GM20431 (cell line): ENCODE results near the gene THBS1.

ENCODE experiments used
- in situ Hi-C: fragments of 300-500 bp; cut with MseI, MboI; formaldehyde crosslinking; loops from one replicate; pipeline ENCODE4 v1.15.0; 2020; ENCODE audit warnings: low sequenced_read_pairs; ENCODE audit not compliant: unreplicated experiment

THBS1 gene

DNA sequence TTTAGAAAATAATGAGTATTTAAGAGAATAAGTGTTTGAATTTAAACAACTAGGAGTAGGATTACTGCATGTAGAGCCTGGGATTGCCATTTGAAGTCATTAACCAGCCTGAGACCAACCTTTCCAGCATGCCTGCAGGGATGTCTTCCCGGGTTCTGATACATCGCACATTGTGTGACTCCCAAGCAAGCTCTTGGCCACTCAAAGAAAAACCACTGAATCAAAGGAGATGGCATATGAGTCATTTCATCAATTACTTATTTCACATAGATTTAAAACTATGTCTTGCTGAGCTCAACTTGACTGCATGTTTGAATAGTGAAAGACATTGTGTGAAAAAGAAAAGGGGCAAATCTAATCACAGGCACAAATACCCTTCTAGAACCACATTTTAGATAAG, 15.0 kb upstream of the THBS1 start:
- in situ Hi-C loops, result no loop called here

DNA sequence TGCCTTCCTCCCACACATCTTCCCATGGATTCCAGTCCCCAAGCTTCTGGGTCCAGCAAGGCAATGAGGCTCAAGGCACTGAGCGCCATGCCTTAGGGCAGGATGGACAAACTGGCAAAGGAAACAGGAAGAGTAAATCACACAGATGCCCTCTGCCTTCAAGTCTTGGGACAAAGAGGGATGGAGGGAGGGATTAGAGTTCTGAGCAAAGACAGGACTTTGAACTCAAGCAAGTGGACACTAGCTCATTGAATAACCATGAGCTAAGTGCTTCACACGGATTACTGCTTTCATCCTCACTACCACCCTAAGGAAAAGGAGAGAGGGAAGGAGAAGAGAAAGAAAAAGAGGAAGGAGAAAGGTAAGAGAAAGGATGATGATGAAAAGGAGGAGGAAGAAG, 7.6 kb upstream of the THBS1 start:
- in situ Hi-C loops, result no loop called here

DNA sequence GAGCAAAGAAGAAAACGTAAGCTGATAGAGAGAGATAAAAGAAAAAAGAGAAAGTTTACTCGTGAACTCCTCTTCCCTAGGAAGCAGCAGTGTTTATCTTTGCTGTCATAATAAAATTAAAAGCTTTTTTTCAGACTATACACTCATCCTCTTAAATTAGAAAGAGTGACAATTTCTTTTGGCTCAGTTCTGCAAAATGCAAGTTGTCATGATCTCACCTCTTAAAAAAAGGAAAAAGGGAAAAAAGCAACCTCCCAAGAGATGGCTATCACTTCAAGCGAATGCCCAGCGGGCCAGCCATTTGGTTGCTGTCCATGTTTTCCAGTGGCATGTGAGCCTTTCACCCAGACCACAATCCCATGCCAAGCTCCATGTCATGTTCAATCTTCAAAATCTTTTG, 7.0 kb upstream of the THBS1 start:
- in situ Hi-C loops, result no loop called here

DNA sequence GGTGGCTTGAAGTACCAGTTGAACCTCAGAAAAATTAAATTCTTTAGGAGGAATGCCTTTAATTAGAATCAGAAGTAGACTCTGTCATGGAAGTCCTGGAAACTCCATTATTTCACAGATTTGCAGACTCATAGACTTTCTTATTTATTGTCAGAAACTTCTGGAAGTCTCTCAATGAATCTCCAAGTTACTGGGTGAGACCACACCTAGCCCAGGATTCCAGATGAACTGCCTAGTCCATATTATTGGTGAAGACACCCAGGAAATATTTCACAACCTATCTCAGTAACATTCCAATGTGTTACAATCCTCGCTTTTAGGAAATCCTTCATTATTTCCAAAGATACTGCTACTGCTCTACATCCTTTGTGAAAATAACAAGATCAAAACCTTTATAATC, 6.5 kb upstream of the THBS1 start:
- in situ Hi-C loops, result no loop called here

DNA sequence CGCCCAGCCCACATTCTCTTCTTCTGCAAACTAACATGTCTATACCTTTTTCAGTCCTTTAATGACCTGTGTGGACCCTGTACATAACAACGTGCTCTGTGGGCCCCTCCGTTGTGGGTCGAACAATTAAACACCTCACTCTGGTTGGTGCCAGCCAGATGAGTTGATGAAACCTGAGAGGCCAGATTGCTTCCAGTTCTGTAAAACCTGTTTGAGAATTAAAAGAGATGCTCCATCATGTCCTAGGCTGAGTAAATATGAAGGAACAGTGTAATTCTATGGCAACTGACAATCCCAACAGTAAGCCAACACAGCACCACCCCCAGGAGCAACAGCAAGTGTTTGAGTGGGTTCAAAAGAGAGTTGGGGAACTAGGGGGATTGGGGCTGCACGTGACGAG, 5.7 kb upstream of the THBS1 start:
- in situ Hi-C loops, result loop anchor here (25.0 kb wide), 3 partner anchors 263 to 863 kb away; no protein-coding TSS in a partner anchor

DNA sequence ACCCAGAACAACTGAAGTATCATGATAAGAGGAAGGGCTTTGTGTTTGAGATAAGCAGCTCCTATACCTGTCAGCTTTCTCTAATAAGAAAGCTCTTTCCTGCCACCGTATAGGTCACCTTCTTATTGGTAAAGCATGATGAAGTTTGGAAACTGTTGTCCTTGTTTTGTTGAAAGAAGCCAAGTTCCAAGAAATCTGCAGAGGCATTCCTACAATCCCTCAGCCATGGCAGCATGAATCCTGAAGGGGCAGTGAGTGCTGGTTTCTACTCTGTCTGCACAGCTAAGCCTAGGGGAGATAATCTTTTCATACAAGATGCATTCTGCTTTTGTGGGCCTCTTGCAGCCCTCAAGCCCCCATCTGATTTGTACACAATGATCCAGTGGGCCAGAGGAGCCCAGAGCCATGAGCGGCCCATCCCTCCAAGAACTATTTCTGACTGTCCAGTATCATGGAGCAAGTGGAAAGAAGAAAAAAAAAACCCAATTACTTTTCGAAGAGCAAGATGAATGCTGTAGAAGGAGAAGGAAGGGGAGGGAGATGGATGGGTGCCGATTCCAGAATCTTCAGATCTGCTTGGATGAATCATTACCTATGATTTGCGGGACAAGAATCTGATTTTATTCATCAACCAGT, 1.9 kb upstream of the THBS1 start:
- in situ Hi-C loops, result loop anchor here (25.0 kb wide), 3 partner anchors 267 to 867 kb away; no protein-coding TSS in a partner anchor

DNA sequence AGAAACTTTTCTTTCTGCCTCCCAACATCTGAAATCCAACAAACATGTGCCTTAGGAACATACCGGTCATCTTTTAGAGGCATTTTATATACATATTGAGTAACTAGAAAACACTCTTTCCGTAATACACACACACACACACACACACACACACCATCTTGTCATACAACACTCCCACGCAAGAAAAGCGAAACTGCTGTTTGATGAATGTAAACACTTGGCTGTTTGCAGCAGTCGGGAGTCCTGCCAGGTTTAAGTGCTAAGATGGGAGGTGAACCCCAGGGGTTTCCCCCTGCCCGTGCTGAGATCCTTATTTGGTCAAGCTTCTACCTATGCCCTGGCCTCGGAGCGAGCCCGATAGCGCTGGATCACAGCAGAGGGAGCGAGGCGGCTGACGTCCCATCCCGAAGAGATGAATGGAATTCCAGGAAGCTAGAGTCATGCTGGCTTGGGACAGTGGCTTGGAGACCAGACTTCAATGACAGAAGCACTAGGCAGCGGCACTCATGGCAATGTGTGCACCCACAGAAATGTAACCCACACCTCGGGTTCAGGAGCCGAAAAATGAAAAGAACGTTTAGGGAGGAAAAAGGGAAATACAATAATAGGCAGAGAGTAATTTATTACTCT, 1.3 kb upstream of the THBS1 start:
- in situ Hi-C loops, result loop anchor here (25.0 kb wide), 3 partner anchors 267 to 867 kb away; no protein-coding TSS in a partner anchor

DNA sequence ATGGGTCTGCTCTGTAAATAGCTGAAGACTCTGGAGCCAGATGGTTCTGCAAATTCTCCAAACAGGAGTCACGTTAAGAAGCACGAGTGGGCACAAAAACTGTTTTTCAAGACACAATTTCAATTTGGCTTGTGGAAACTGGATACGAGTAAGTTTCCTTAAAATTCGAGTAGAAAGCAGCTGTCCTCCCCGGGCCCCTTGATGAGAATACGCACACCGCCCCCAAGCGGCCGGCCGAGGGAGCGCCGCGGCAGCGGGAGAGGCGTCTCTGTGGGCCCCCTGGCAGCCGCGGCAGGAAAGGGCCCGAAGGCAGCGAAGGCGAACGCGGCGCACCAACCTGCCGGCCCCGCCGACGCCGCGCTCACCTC, 778 bp upstream of the THBS1 start:
- in situ Hi-C loops, result loop anchor here (25.0 kb wide), 3 partner anchors 268 to 868 kb away; no protein-coding TSS in a partner anchor

DNA sequence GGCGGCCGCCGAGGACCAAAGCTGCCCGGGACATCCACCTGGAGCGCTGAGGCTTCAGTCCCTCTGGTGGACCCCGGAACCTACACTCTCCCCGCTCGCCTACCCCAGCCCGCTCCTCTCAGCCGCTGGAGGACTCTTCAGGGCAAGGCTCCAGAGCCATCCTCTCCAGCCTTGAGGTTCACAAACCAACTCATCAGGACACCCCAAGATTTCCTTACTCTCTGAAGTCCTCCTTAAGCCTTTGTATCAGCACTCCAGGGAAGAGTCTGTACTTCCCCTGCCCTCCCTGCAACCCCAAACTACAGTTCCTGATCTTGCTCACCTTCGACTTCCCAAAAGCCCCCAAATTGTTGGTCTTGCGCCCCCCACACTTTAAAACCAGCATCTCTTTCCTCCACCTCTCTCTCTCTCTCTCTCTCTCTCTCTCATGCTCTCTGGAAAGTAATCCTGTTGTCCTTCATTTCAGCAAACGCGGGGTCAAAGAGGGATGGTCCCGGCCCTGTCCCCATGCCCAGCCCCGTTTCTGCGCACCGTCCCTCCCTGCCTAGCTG, 438 bp downstream of the THBS1 start:
- in situ Hi-C loops, result loop anchor here (25.0 kb wide), 3 partner anchors 269 to 869 kb away; no protein-coding TSS in a partner anchor

DNA sequence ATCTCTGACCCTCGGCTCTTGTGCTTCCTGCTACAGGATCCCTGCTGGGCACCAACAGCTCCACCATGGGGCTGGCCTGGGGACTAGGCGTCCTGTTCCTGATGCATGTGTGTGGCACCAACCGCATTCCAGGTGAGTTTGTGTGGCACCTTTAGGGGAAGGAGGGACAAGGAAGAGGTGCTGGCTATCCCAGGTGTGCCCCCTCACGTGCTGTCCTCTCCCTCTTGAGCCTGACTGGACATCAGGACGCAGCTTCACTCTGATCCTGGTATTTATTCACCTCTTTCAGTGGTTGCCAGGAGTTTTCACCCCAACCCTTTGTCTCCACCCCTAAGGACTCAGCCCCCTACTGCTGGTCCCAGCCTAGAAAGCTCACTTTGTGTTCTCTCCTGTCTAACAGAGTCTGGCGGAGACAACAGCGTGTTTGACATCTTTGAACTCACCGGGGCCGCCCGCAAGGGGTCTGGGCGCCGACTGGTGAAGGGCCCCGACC, 960 bp downstream of the THBS1 start:
- in situ Hi-C loops, result loop anchor here (25.0 kb wide), 3 partner anchors 270 to 870 kb away; no protein-coding TSS in a partner anchor

DNA sequence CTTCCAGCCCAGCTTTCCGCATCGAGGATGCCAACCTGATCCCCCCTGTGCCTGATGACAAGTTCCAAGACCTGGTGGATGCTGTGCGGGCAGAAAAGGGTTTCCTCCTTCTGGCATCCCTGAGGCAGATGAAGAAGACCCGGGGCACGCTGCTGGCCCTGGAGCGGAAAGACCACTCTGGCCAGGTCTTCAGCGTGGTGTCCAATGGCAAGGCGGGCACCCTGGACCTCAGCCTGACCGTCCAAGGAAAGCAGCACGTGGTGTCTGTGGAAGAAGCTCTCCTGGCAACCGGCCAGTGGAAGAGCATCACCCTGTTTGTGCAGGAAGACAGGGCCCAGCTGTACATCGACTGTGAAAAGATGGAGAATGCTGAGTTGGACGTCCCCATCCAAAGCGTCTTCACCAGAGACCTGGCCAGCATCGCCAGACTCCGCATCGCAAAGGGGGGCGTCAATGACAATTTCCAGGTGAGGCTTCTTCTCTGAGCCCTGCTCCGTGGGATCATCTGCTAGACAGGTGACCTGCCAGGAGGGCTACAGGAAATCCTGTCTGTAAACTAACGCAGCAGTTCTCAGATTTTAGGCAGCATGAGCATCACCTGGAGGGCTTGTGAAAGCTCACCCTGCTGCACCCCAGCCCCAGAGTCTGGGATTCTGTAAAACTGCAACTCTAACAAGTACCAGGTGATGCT, 1.6 kb downstream of the THBS1 start:
- in situ Hi-C loops, result loop anchor here (25.0 kb wide), 3 partner anchors 270 to 870 kb away; no protein-coding TSS in a partner anchor

DNA sequence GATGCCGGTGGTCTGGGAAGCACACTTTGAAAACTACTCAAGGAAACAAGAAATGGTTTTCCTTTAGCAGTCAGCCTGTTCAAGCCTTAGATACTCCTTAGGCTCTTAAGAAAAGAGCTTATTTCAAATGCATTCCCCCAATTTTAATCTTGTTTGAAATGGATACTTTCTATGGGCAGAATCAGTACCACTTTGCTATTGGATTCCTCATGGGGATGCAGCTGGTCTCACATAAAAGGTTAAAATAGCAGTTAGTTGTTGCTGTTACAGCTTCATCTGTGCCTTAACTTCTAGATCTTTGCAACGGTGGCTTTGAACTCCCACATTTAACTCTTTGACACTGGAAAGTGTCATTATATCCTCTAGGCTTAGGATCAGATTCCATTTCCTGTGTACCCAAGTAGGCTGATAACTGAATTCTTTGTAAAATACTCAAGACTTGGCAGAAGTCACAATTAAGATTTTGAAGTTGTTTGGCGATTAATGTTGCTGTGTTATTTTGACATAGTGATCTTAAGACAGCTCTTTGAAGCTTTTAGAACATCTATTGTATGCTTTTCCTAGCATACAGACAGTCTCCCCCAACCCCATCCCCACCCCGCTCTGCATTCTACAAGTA, 2.2 kb downstream of the THBS1 start:
- in situ Hi-C loops, result loop anchor here (25.0 kb wide), 3 partner anchors 271 to 871 kb away; no protein-coding TSS in a partner anchor

DNA sequence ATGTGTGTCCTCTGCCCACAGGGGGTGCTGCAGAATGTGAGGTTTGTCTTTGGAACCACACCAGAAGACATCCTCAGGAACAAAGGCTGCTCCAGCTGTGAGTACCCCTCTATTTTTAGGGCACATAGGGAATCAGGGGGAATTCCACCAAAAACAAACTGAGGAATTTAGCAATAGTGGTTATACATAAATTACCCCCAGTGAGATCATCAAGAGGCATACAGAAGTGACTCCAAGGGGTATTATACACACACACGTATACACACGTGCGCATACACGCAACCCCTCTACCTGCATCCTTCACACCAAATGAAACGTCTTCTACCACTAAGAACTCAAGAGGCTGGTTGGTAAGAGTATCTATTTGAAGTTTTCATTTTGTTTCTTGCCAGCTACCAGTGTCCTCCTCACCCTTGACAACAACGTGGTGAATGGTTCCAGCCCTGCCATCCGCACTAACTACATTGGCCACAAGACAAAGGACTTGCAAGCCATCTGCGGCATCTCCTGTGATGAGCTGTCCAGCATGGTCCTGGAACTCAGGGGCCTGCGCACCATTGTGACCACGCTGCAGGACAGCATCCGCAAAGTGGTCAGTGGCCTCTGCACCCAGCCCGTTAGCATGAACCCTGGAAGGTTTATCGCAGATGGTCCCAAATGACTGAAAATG, 2.9 kb downstream of the THBS1 start:
- in situ Hi-C loops, result loop anchor here (25.0 kb wide), 3 partner anchors 271 to 871 kb away; no protein-coding TSS in a partner anchor

DNA sequence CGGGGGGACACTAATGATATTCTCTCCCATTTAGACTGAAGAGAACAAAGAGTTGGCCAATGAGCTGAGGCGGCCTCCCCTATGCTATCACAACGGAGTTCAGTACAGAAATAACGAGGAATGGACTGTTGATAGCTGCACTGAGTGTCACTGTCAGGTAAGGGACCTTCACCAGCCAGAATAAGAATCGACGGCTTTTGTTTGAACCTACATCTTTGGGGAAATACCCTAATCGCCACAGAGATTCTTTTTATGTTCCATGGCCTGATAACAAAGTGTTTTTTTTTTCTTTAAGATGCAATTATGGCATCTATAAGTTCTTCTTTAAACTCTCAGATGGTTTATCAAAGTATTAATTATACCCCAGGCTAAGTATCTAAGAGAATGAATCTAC, 3.4 kb downstream of the THBS1 start:
- in situ Hi-C loops, result loop anchor here (25.0 kb wide), 3 partner anchors 272 to 872 kb away; no protein-coding TSS in a partner anchor

DNA sequence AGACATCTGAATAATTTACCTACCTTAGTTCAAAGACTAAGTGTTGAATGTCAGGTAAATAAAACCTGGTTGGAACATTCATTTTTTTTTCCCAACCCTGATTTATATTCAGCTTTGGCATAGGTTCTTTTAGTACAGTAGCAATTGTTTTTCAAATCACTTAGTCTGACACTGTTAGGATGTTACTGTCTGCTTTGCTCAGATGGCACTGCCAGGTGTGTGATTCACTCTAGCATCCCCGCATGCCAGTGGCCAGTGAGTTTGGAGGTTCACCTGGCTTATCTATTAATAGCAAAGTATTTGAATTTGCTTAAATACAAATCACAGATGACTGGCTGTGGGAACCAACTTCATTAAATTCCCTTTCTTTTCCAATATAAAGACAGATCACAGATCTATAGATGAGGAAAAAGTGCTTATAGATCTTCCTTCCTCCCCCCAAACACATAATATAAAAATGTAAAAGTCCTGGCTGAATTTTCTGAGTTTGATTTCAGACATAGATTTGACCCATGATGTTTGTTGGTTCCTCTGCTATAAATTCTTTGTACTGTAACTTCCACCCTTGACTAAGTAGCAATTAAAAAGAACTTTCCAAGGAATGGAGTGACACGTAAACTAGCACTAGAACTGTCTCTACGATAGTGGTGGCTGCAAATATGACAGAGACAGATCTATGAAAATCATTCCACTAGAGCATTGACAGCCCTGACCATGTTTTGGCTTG, 3.9 kb downstream of the THBS1 start:
- in situ Hi-C loops, result loop anchor here (25.0 kb wide), 3 partner anchors 273 to 873 kb away; no protein-coding TSS in a partner anchor

DNA sequence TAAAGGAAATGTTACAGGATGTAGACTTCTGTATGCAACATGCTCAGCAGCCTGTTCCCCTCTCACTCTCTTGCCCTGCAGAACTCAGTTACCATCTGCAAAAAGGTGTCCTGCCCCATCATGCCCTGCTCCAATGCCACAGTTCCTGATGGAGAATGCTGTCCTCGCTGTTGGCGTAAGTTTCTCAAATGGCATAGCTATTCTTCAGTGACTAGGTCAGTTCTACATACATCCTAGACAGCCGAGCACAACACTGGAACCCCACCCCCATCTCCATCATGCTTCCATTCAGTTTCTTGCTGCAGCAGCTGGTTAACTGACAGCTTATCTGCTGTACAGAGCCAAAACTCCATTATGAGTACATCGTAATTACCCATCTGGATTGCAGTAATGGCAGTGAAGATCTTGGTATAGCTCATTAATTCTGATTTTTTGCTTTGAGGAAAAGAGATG, 4.5 kb downstream of the THBS1 start:
- in situ Hi-C loops, result loop anchor here (25.0 kb wide), 3 partner anchors 273 to 873 kb away; no protein-coding TSS in a partner anchor

DNA sequence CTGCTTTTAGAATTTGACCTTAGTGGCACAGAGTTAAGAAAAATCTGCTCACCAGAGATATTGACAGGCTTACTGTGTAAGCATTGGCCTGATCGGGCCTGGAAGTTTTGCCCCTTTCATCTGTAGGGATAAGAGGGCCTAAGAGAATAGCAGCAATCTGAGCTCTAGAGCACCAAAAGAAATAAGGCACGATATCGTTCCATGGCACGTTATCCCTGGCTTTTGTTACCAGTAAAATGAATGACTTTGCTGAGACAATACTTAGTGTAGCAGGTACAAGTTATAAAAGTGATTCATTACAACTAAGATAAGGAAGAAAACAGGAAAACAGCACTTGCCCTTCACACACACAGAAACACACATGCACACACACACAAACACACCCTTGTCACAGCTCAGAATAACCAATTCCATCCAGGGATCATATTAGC, 5.0 kb downstream of the THBS1 start:
- in situ Hi-C loops, result loop anchor here (25.0 kb wide), 3 partner anchors 274 to 874 kb away; no protein-coding TSS in a partner anchor

DNA sequence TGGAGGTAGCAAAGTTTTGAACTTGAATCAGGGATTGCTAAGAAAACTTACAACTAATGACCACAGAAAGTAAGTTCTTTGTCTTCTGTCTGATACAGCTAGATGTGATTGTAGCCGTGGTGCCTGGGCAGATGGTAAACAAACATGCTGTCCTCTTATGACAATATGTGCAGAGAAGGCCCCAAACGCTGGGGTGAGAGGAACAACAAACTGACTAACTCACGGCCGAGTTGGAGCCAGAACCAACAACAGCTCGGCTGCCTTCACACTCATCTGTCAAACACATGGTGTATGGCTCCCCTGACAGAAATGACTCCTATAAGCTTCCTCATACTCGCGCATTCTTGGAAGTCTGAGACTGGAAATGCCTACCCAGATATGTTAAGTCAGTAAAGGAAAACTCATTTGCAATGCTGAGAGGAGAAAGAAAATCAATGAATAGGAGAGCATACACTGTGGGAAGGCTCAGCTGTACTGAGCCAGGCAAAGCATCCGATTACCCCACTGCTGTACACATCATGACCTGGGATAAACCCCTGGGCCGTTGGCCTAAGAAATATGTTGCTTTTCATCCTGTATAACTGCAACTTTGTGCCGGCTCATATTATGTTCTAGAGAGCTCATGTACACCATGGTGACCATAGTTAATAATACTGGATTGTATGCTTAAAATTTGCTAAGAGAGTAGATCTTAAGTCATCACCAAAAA, 5.7 kb downstream of the THBS1 start:
- in situ Hi-C loops, result loop anchor here (25.0 kb wide), 3 partner anchors 274 to 874 kb away; no protein-coding TSS in a partner anchor
